ENCODE data around the gene ZNF366.

ZNF366 gene

GRCh38 chr5:72486371-72486770 is 20.8 kb downstream of the ZNF366 start:
- Histone ChIP-seq H3K36me3 (no peaks in the 10 kb centered on the region), H3K27me3 (no peaks in the 10 kb centered on the region), H3K27ac (peak overlapping the region; percentile 15 to 25), H3K9me3 (no peaks in the 10 kb centered on the region), H3K4me1 (peaks cover 0 to 20% (median 5%) of the 10 kb centered on the region in 4 donors), H3K4me3 (no peak overlapping the region)
- DNase-seq: no peak
- intact Hi-C loops (cut with DNase I; ENCODE audit: low total_unique reads): no loop called here
- TF ChIP-seq CTCF (IDR thresholded peaks at IDR 0.05): no peak

- no peak overlapping the region for H3K4me3 ChIP-seq
- DNase-seq: no peak
- TF ChIP-seq CTCF (IDR thresholded peaks at IDR 0.05): no peak
- H3K4me1 ChIP-seq: peaks cover 0 to 20% (median 5%) of the 10 kb centered on the region in 4 donors
- H3K27ac ChIP-seq: peak overlapping the region in 1 of 2 donors; percentile 25
- no peaks in the 10 kb centered on the region for H3K9me3 ChIP-seq
- no peaks in the 10 kb centered on the region for H3K27me3 ChIP-seq
- H3K36me3 ChIP-seq: no peaks in the 10 kb centered on the region
- intact Hi-C loops (cut with DNase I; ENCODE audit: low total_unique reads): no loop called here
Observed at GRCh38 chr5:72485430-72485974, 21.7 kb downstream of the ZNF366 start.

- intact Hi-C loops (cut with DNase I; ENCODE audit: low total_unique reads): no loop called here
Observed at GRCh38 chr5:72482046-72482445, 25.2 kb downstream of the ZNF366 start.

GRCh38 chr5:72480841-72481240 is 26.4 kb downstream of the ZNF366 start:
- intact Hi-C loops (cut with DNase I; ENCODE audit: low total_unique reads): no loop called here
- no peaks in the 10 kb centered on the region for H3K36me3 ChIP-seq
- no peaks in the 10 kb centered on the region for H3K27me3 ChIP-seq
- H3K4me3 ChIP-seq: no peak overlapping the region
- DNase-seq: no peak
- no peaks in the 10 kb centered on the region for H3K9me3 ChIP-seq
- H3K27ac ChIP-seq: no peak overlapping the region
- peaks cover 0 to 18% (median 10%) of the 10 kb centered on the region in 4 donors for H3K4me1 ChIP-seq
- TF ChIP-seq CTCF (IDR thresholded peaks at IDR 0.05): no peak

More at GRCh38 chr5:72482046-72482445, 25.2 kb downstream of the ZNF366 start:
- Histone ChIP-seq H3K27me3 (no peaks in the 10 kb centered on the region), H3K4me3 (no peak overlapping the region), H3K27ac (no peak overlapping the region), H3K9me3 (no peaks in the 10 kb centered on the region), H3K4me1 (peaks cover 0 to 30% (median 11%) of the 10 kb centered on the region in 4 donors), H3K36me3 (no peaks in the 10 kb centered on the region)
- DNase-seq: no peak
- no peak for TF ChIP-seq CTCF (IDR thresholded peaks at IDR 0.05)

- Histone ChIP-seq H3K36me3 (no peaks in the 10 kb centered on the region), H3K27ac (no peak overlapping the region)
- intact Hi-C loops (cut with DNase I; ENCODE audit: low total_unique reads): no loop called here
Observed at GRCh38 chr5:72479921-72480320, 27.3 kb downstream of the ZNF366 start.

More at GRCh38 chr5:72479921-72480320, 27.3 kb downstream of the ZNF366 start:
- H3K9me3 ChIP-seq: no peaks in the 10 kb centered on the region
- TF ChIP-seq CTCF (IDR thresholded peaks at IDR 0.05): no peak
- H3K27me3 ChIP-seq: no peaks in the 10 kb centered on the region
- H3K4me1 ChIP-seq: peaks cover 0 to 14% (median 10%) of the 10 kb centered on the region in 4 donors
- no peak overlapping the region for H3K4me3 ChIP-seq
- DNase-seq: no peak
